HFF-Myc (cell line): ENCODE data around the gene UPF1.

ENCODE experiments used
- DNase-seq: peaks from one replicate; pipeline ENCODE4 v3.0.0-alpha.2; 2011; ENCODE audit warnings: low read depth; ENCODE audit errors: extremely low read depth
- H3K4me3 ChIP-seq: replicated peaks from 2 replicates; pipeline ENCODE4 v1.5.1; 2011; ENCODE audit warnings: low read depth, mild to moderate bottlenecking, control low read depth, low read length
- CTCF ChIP-seq: IDR thresholded peaks from 2 replicates; pipeline ENCODE4 v1.5.1; 2012; ENCODE audit warnings: mild to moderate bottlenecking, low read depth, low read length, control low read depth; ENCODE audit errors: missing control alignments

UPF1 gene

DNA sequence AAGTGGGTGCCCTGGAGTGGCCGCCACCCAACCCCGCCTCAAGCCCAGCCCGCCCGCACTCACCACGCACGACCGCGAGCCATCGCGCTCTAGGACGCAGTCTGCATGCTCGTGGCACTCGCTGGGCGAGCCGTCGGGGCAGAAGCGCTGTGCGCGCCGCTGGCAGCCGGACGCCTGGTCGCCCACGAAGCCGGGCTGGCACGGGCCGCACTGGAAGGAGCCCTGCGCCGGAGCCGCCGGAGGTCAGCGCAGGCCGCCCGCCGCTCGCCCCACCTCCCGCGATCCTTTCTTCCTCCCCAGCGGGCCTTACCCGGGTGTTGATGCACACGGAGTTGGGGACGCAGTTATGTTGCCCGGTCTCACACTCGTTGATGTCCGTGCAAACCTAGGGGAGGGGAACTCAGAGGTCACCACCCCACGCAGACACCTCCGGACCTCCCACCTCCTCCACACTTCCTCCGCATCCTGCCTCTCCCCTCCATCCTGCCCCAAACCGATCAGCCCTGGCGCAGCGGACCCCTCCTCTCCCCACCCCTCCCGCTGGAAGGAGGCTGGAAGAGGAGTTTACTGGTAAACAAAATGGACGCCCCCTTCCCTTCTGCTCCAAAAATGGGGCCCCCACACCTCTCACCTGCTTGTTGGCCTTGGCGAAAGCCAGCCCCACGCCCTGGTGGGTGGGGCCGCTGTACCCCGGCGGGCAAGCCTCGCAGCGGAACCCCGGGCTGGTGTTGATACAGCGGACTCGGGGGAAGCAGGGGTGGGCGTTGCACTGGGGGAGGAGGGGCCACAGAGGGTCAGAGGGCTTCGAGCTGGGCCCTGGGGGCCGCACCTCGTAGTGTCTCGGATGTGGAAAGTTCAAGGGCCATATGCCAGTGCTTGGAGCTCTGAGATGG is 43.0 kb upstream of the UPF1 start:
- H3K4me3 ChIP-seq: no peak overlapping the region
- DNase-seq: no peak
- TF ChIP-seq CTCF: no peak

- TF ChIP-seq CTCF: no peak
- no peak overlapping the region for H3K4me3 ChIP-seq
- no peak for DNase-seq
Observed at GRCh38 chr19:18789422-18789869, 42.3 kb upstream of the UPF1 start.

DNA sequence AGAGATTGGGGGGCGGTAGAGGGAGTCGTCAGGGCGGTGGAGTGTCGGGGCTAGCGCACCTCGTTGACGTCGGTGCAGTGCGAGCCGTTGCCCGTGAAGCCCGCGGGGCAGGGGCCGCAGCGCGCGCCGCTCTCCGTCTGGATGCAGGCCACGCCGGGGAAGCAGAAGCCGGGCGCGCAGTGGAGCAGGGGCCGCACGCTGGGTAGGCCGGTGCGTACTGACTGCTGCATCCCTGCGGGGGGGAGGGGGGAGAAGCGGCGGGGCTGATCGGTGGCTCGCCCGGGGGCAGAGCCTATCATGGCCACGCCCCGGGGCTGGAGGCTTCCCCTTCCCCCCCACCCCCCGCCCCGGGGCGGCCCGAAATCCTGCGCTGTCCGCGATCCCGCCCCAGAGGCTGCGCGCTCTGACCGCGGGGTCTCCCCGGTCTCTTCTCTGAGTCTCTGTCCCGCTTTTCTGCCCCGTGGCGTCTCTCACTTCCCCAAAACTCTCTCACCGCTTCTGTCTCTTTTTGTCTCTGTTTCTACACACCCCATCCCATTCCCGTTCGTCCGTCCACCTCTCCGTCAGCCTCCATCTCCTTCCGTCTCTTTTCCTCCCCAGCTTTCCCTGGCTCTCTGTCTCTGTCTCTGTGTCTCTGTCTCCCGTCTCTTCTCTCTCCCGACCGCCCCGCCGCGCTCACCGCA is 41.7 kb upstream of the UPF1 start:
- TF ChIP-seq CTCF: no peak
- no peak for DNase-seq
- no peak overlapping the region for H3K4me3 ChIP-seq

GRCh38 chr19:18790566-18791314 is 41.0 kb upstream of the UPF1 start, which contains the start of gene COMP:
Gene COMP (minus strand): TSS chr19:18791305. CDS start chr19:18791269, 36 bp downstream.
- no peak for DNase-seq
- TF ChIP-seq CTCF: no peak
- H3K4me3 ChIP-seq: no peak within 1 kb of the TSS

DNA sequence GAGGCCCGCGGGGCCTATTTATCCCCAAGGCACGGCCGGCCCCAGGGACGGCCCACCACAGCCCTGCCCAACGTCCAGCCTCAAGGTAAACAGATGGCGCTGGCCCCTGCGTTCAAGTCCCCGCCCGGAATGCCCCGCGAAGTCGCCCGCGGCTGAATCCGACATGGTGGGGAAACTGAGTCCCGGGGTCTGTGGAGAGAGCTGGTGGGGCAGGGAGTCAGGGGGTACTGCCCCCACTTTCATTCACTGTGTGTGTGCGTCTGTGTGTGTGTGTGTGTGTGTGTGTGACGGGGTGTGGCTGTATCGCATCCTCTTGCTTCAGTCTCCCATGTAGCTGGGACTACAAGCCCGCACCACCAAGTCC is 40.5 kb upstream of the UPF1 start:
- H3K4me3 ChIP-seq: no peak overlapping the region
- no peak for DNase-seq
- no peak for TF ChIP-seq CTCF

- H3K4me3 ChIP-seq: no peak overlapping the region
- no peak for TF ChIP-seq CTCF
- no peak for DNase-seq
Observed at GRCh38 chr19:18792661-18793060, 39.1 kb upstream of the UPF1 start.
